Ishikawa (cell line): ENCODE measurements around the gene IKZF2.

Experiments used
- CEBPB ChIP-seq: IDR thresholded peaks from 2 replicates; pipeline ENCODE4 v1.6.1; 2012
- EGR1 ChIP-seq: IDR thresholded peaks from 2 replicates; pipeline ENCODE4 v1.6.1; 2012
- FOXM1 ChIP-seq: IDR thresholded peaks from 2 replicates; pipeline ENCODE4 v1.6.1; 2012; ENCODE audit warnings: low read depth, borderline replicate concordance
- MAX ChIP-seq: IDR thresholded peaks from 2 replicates; pipeline ENCODE4 v1.6.1; 2012
- NFIC ChIP-seq: IDR thresholded peaks from 2 replicates; pipeline ENCODE4 v1.6.1; 2012
- TEAD4 ChIP-seq: IDR thresholded peaks from 2 replicates; pipeline ENCODE4 v1.6.1; 2012
- YY1 ChIP-seq: IDR thresholded peaks from 2 replicates; pipeline ENCODE4 v1.6.1; 2012; ENCODE audit warnings: low read depth

- TF ChIP-seq TEAD4 = no peak
- no peak for TF ChIP-seq FOXM1
- TF ChIP-seq YY1 = no peak
- TF ChIP-seq MAX = no peak
- TF ChIP-seq EGR1 = no peak
- TF ChIP-seq CEBPB = no peak
- no peak for TF ChIP-seq NFIC
These were observed 16.0 kb upstream of the IKZF2 start for GRCh38 chr2:213167271-213167930.
